Retinal pigment epithelial cell (primary cell): ENCODE results near the gene CPED1.
"Not testable (repeated sequence)": the region's sequence is repeated elsewhere in the genome, so short reads cannot be mapped to it uniquely, and the experiment has no call there.

Experiments used
- DNase-seq: peaks from one replicate; pipeline ENCODE4 v3.0.0-alpha.2; 2010; ENCODE audit warnings: low read depth
- H3K4me3 ChIP-seq: 2 replicates; pipeline ENCODE4 v1.5.1; 2011; ENCODE audit warnings: mild to moderate bottlenecking, low read length, control low read depth, moderate library complexity
- TF ChIP-seq, protein P1 (sequence below): conservative IDR thresholded peaks from 2 replicates; pipeline ENCODE4 v1.5.1; 2011; ENCODE audit warnings: low read depth, low read length, control low read depth, inconsistent platforms

The CPED1 gene

DNA sequence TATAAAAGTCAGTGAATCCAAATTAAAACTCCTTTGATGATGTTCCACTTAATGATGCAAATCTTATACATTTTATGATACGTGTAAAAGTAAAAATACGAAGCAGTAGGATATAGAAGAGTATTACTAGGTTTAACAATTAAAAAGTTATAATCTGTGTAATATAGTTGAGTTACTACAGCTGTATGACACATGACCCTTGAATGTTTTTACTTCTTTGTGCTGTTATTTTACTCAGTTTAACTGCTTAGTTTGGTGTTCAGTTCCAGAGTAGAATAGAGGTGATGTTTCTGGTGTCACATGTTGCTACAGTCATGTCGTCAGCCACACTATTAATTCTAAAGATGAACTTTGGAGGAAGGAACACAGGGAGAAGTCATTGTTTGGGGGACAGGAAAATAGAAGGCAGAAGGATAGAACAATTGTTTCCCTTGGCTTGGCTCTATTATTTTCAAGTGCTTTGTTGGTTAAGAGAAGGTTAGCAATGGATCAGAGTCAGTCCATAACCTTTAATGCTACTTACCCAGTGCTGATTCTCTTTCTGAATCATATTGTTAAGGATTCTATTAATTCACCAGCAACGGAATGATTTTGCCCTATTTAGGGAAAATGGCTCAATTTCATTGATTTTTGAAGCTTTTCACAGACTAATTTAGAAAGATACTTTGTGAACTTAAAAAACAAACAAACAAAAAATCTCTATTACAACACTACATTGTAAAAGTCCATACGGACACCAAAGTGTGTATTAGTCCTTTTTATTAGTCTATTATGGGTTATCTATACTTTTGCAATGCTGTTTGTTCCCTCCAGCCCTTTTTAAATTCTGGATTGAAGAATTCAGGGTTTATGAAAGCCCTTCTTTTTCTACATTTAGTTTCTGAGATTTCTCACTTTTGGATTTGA, 73.4 kb downstream of the CPED1 start:
- TF ChIP-seq, protein P1, sequence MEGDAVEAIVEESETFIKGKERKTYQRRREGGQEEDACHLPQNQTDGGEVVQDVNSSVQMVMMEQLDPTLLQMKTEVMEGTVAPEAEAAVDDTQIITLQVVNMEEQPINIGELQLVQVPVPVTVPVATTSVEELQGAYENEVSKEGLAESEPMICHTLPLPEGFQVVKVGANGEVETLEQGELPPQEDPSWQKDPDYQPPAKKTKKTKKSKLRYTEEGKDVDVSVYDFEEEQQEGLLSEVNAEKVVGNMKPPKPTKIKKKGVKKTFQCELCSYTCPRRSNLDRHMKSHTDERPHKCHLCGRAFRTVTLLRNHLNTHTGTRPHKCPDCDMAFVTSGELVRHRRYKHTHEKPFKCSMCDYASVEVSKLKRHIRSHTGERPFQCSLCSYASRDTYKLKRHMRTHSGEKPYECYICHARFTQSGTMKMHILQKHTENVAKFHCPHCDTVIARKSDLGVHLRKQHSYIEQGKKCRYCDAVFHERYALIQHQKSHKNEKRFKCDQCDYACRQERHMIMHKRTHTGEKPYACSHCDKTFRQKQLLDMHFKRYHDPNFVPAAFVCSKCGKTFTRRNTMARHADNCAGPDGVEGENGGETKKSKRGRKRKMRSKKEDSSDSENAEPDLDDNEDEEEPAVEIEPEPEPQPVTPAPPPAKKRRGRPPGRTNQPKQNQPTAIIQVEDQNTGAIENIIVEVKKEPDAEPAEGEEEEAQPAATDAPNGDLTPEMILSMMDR = no peak
- no peak overlapping the region for H3K4me3 ChIP-seq
- DNase-seq = no peak

DNA sequence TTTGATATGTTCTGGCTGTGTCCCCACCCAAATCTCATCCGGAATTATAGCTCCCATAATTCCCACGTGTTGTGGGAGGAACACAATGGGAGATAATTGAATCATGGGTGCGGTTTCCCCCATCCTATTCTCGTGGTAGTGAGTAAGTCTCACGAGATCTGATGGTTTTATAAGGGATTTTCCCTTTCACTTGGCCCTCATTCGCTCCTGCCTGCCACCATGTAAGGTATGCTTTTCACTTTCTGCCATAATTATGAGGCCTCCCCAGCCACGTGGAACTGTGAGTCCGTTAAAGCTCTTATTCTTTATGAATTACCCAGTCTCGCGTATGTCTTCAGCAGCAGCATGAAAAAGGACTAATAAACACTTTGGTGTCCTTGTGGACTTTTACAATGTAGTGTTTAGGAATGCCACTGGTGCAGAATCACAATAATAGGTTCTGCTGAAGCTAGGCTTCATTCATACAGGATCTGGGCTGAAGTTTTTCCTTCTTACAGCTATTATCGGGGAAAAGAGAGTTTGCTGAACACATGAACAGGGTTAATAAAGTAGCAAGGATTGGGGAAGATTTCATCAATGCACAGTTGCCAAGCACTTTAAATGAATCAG, 74.3 kb downstream of the CPED1 start:
- no peak for DNase-seq
- TF ChIP-seq, protein P1 = no peak
- no peak overlapping the region for H3K4me3 ChIP-seq

DNA sequence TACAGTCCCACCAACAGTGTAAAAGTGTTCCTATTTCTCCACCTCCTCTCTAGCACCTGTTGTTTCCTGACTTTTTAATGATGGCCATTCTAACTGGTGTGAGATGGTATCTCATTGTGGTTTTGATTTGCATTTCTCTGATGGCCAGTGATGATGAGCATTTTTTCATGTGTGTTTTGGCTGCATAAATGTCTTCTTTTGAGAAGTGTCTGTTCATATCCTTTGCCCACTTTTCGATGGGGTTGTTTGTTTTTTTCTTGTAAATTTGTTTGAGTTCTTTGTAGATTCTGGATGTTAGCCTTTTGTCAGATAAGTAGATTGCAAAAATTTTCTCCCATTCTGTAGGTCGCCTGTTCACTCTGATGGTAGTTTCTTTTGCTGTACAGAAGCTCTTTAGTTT, 79.2 kb downstream of the CPED1 start:
- H3K4me3 ChIP-seq, DNase-seq: not testable (repeated sequence)

DNA sequence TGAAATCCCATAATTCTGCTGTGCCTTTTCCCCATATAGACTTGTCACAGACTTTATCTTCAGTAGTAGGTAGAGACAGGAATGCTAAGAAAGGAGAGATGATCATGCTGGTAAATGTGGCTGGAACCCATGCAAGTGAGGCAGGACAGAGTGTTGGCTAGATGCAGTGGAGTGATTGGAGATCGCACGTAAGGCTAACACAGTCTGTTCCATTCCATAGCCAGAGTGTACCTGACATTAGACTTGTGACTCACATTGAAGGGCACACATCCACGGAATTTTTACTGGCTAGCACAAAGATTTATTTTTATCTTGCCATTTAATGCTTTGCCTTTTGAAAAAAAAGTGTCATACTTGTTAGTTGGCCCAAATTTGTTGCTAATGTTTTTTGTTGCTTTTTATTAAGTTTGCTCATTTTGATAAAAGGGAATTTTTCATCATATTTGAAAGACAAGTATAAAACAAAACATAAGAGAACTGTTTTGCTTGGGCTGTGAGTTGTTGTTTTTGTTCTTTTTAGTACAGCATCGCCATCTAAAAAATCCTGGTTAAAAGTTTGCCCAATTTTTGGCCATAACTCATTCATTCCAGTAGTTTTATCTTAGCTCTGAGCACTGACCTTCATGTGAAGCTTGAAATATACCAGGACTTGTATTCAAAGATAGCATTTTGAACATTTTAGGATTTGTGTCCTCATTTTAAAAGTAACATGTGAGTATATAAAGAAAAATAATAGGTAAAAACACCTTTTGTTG, 81.0 kb downstream of the CPED1 start:
- TF ChIP-seq, protein P1 = no peak
- DNase-seq = no peak
- H3K4me3 ChIP-seq = no peak overlapping the region

DNA sequence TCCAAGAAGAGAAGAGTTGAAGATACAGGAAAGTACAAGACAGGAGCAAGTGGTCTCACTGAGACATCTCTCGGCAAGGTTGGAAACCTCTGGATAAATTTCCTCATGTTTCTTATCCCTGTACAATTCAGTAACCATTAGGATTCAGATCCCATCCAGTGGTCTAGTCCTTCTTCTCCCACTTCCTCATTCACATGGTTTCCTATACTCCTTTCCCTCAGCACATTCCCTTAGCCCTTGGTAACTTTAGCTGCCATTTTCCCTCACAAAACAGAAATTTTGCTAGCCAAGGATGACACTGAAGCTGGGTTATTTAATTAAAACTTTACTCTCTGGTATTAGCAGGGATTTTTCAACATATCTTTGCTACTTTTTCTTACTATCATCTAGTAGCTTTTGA, 82.6 kb downstream of the CPED1 start:
- no peak overlapping the region for H3K4me3 ChIP-seq
- TF ChIP-seq, protein P1 = no peak
- no peak for DNase-seq

DNA sequence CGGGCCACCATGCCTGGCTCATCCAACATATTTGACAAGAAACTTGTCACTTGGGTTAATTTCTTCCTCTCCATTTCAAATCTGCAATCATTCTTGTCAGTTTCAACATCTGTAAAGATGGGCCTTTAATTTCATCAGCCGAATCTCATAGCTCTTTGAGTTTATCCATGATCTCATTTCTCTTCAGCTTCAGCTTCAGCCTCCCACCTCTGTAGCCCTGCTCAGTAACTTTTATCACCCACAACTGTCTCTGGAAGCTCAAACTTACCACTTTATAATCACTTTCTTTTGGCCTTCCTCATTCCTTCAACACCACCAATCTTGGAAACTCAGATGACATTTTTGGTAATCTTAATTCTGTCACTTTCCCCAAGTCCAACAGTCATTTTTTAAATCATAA, 83.2 kb downstream of the CPED1 start:
- DNase-seq = no peak
- TF ChIP-seq, protein P1 = no peak
- no peak overlapping the region for H3K4me3 ChIP-seq

DNA sequence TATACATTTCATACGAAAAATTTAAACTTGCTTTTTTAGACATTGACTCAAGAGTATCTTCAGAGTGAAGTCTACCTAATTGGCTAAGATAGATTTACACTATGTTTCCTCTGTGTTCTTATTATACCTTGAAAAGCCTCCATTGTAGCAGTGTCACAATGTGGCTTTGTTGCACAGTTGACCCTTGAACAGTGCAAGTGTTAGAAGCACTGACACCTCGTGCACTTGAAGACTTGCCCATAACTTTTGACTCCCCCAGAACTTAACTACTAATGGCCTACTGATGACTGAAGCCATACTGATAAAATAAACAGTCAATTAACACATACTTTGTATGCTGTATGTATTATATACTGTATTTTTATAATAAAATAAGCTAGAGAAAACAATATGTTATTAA, 84.3 kb downstream of the CPED1 start:
- H3K4me3 ChIP-seq = no peak overlapping the region
- TF ChIP-seq, protein P1 = no peak
- DNase-seq = no peak
